Neural progenitor cell (in vitro differentiated cells): ENCODE measurements around the gene SUSD3. TPM values are rescaled to one million over a fixed set of nuclear protein-coding genes. Genes with fewer than 3 reads are reported as not detected.

Source experiments
- DNase-seq: peaks from one replicate; pipeline ENCODE4 v3.0.0-alpha.2; 2016; ENCODE audit warnings: low spot score
- H2AFZ ChIP-seq: fragments of 200-600 bp; sonication (generic); replicated peaks from 2 replicates; pipeline ENCODE4 v1.6.1; 2016; ENCODE audit warnings: antibody characterized with exemption
- H3F3A ChIP-seq: fragments of 200-600 bp; sonication (generic); 2 replicates; pipeline ENCODE4 v1.6.1; 2016; ENCODE audit warnings: antibody characterized with exemption, low read depth
- H3K27ac ChIP-seq: fragments of 200-600 bp; sonication (generic); 2 replicates; pipeline ENCODE4 v1.5.1; 2016; ENCODE audit warnings: mild to moderate bottlenecking
- H3K27me3 ChIP-seq: fragments of 200-600 bp; sonication (generic); 2 replicates; pipeline ENCODE4 v1.6.1; 2016; ENCODE audit warnings: mild to moderate bottlenecking, moderate library complexity
- H3K36me3 ChIP-seq: fragments of 200-600 bp; sonication (generic); 2 replicates; pipeline ENCODE4 v1.5.1; 2016
- H3K4me1 ChIP-seq: fragments of 200-600 bp; sonication (generic); 2 replicates; pipeline ENCODE4 v1.6.1; 2016; ENCODE audit warnings: mixed run types
- H3K4me2 ChIP-seq: fragments of 200-600 bp; sonication (generic); 2 replicates; pipeline ENCODE4 v1.6.1; 2016
- H3K4me3 ChIP-seq: fragments of 200-600 bp; sonication (generic); 2 replicates; pipeline ENCODE4 v1.5.1; 2016
- H3K79me2 ChIP-seq: fragments of 200-600 bp; sonication (generic); 2 replicates; pipeline ENCODE4 v1.6.1; 2016; ENCODE audit warnings: low read depth
- H3K9ac ChIP-seq: fragments of 200-600 bp; sonication (generic); 2 replicates; pipeline ENCODE4 v1.6.1; 2016
- H3K9me3 ChIP-seq: fragments of 200-600 bp; sonication (generic); 2 replicates; pipeline ENCODE4 v1.5.1; 2016; ENCODE audit warnings: low read depth
- H4K20me1 ChIP-seq: fragments of 200-600 bp; sonication (generic); 2 replicates; pipeline ENCODE4 v1.6.1; 2016; ENCODE audit warnings: low read depth
- H3K27ac Mint-ChIP-seq: 3 replicates; pipeline ENCODE4 v1.8.0; 2021; ENCODE audit warnings: mixed read lengths
- H3K27me3 Mint-ChIP-seq: 2 replicates; pipeline ENCODE4 v1.8.0; 2022; ENCODE audit warnings: low read depth, mild to moderate bottlenecking, inconsistent platforms, moderate library complexity, mixed read lengths; ENCODE audit not compliant: insufficient read depth
- H3K36me3 Mint-ChIP-seq: 3 replicates; pipeline ENCODE4 v1.8.0; 2021; ENCODE audit warnings: mixed read lengths
- H3K4me1 Mint-ChIP-seq: 3 replicates; pipeline ENCODE4 v1.8.0; 2021; ENCODE audit warnings: mixed read lengths
- H3K4me3 Mint-ChIP-seq: 3 replicates; pipeline ENCODE4 v1.8.0; 2021; ENCODE audit warnings: mild to moderate bottlenecking, moderate library complexity, mixed read lengths
- H3K9me3 Mint-ChIP-seq: 3 replicates; pipeline ENCODE4 v1.8.0; 2020; ENCODE audit warnings: mixed read lengths
- EZH2 ChIP-seq: fragments of 200-600 bp; sonication (generic); IDR thresholded peaks from 2 replicates; pipeline ENCODE4 v1.6.1; 2017; ENCODE audit warnings: antibody characterized with exemption, mild to moderate bottlenecking, moderate library complexity
- EZH2phosphoT487 ChIP-seq: fragments of 200-600 bp; sonication (generic); IDR thresholded peaks from 2 replicates; pipeline ENCODE4 v1.6.1; 2017; ENCODE audit warnings: antibody characterized with exemption
- total RNA-seq: library from RNA; depleted of rRNA; stranded (reverse); fragments of >200 nt; gene quantifications from 2 replicates; pipeline ENCODE4 v1.2.3, GENCODE V29; 2015; ENCODE audit warnings: low replicate concordance
- TF ChIP-seq, protein P1 (sequence below): fragments of 200-600 bp; sonication (generic); IDR thresholded peaks from 2 replicates; pipeline ENCODE4 v1.5.1; 2017; ENCODE audit warnings: antibody characterized with exemption, mild to moderate bottlenecking

The SUSD3 gene
- total RNA-seq, 1 donor from 2014 or later, result not detected

- Histone ChIP-seq H3K27ac (no peak overlapping the region), H3K36me3 (no peaks in the 10 kb centered on the region), H3F3A (peaks cover 10% of the 10 kb centered on the region), H3K9ac (no peak overlapping the region), H3K79me2 (peaks cover 6% of the 10 kb centered on the region), H3K4me2 (no peak overlapping the region), H3K27me3 (peaks cover 10% of the 10 kb centered on the region), H3K4me3 (no peak overlapping the region), H2AFZ (no peak overlapping the region), H4K20me1 (no peaks in the 10 kb centered on the region), H3K9me3 (no peaks in the 10 kb centered on the region), H3K4me1 (peaks cover 5% of the 10 kb centered on the region)
- Mint-ChIP-seq H3K27me3 (peaks cover 6% of the 10 kb centered on the region), H3K9me3 (no peaks in the 10 kb centered on the region), H3K4me1 (peaks cover 45% of the 10 kb centered on the region), H3K4me3 (no peak overlapping the region), H3K27ac (peak overlapping the region; percentile 48), H3K36me3 (no peaks in the 10 kb centered on the region)
- DNase-seq, result no peak
- TF ChIP-seq, protein P1, sequence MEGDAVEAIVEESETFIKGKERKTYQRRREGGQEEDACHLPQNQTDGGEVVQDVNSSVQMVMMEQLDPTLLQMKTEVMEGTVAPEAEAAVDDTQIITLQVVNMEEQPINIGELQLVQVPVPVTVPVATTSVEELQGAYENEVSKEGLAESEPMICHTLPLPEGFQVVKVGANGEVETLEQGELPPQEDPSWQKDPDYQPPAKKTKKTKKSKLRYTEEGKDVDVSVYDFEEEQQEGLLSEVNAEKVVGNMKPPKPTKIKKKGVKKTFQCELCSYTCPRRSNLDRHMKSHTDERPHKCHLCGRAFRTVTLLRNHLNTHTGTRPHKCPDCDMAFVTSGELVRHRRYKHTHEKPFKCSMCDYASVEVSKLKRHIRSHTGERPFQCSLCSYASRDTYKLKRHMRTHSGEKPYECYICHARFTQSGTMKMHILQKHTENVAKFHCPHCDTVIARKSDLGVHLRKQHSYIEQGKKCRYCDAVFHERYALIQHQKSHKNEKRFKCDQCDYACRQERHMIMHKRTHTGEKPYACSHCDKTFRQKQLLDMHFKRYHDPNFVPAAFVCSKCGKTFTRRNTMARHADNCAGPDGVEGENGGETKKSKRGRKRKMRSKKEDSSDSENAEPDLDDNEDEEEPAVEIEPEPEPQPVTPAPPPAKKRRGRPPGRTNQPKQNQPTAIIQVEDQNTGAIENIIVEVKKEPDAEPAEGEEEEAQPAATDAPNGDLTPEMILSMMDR, result no peak
- TF ChIP-seq EZH2, result no peak
Observed at GRCh38 chr9:93092251-93092991, 33.9 kb downstream of the SUSD3 start.

GRCh38 chr9:93093127-93093876 lies 34.8 kb downstream of the SUSD3 start:
- Histone ChIP-seq H4K20me1 (no peaks in the 10 kb centered on the region), H3F3A (peaks cover 11% of the 10 kb centered on the region), H3K9ac (no peak overlapping the region), H3K36me3 (no peaks in the 10 kb centered on the region), H3K4me1 (peaks cover 5% of the 10 kb centered on the region), H3K27me3 (peaks cover 10% of the 10 kb centered on the region), H2AFZ (no peak overlapping the region), H3K9me3 (no peaks in the 10 kb centered on the region), H3K79me2 (peaks cover 7% of the 10 kb centered on the region), H3K4me2 (no peak overlapping the region), H3K4me3 (no peak overlapping the region), H3K27ac (no peak overlapping the region)
- Mint-ChIP-seq H3K9me3 (no peaks in the 10 kb centered on the region), H3K4me1 (peaks cover 50% of the 10 kb centered on the region), H3K4me3 (peak overlapping the region; percentile 4), H3K36me3 (no peaks in the 10 kb centered on the region), H3K27me3 (peaks cover 6% of the 10 kb centered on the region), H3K27ac (peak overlapping the region; percentile 10)
- TF ChIP-seq EZH2phosphoT487, result no peak
- TF ChIP-seq EZH2, result no peak
- TF ChIP-seq, protein P1, result no peak
- DNase-seq, result no peak

DNA sequence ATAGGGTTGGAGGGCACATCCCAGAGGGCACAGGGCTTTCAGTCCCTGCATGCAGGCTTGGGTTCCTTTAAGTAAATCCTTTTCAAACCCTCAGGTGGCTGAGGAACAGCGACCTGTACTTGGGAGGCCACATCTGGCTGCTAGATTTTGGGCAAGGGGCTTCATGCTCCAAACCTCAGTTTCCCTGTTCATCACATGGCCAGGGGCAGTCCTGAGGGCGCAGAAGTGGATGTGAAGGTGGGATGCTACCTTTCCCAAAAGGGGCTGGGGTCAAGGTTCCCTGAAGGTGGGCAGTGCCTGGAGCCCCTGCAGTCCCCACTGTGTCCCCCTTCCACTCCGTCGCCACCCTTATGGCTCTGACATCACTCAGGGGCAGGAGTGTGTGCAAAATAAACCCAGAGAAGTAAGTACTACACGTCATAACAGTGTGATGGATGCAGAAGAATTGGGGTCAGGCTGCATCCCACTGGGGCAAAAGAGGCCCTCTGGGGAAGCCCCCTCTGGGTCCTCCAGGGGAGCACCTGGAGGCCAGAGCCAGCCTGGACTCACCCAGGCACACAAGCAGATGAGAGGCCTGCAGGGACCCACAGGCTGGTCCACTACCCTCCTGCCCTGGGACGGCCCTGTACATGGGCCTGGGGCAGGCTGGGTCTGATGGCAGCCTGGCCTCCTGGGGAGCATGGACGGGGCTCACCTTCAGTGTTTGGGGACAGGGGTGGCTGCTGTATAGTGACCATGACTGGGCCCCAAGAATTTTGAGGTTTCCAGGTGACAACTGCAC lies 35.6 kb downstream of the SUSD3 start:
- H3K27ac ChIP-seq, result no peak overlapping the region
- TF ChIP-seq EZH2phosphoT487 (no peak), EZH2 (no peak)
- TF ChIP-seq, protein P1, result no peak
- peaks cover 7% of the 10 kb centered on the region for H3K79me2 ChIP-seq
- H3K36me3 Mint-ChIP-seq, result no peaks in the 10 kb centered on the region
- H3K27ac Mint-ChIP-seq, result peak overlapping the region; percentile 29
- no peaks in the 10 kb centered on the region for H3K9me3 Mint-ChIP-seq
- no peak overlapping the region for H3K9ac ChIP-seq
- H3K4me1 ChIP-seq, result peaks cover 5% of the 10 kb centered on the region
- H3K4me3 ChIP-seq, result no peak overlapping the region
- no peak for DNase-seq
- H3F3A ChIP-seq, result peaks cover 11% of the 10 kb centered on the region
- H3K4me1 Mint-ChIP-seq, result peaks cover 50% of the 10 kb centered on the region
- H4K20me1 ChIP-seq, result no peaks in the 10 kb centered on the region
- H3K4me2 ChIP-seq, result no peak overlapping the region
- H2AFZ ChIP-seq, result no peak overlapping the region
- no peaks in the 10 kb centered on the region for H3K36me3 ChIP-seq
- peak overlapping the region; percentile 76 for H3K4me3 Mint-ChIP-seq
- peaks cover 6% of the 10 kb centered on the region for H3K27me3 Mint-ChIP-seq
- peaks cover 10% of the 10 kb centered on the region for H3K27me3 ChIP-seq
- H3K9me3 ChIP-seq, result no peaks in the 10 kb centered on the region
